ENCODE measurements around the gene TJP1. TPM values are rescaled to one million over a fixed set of nuclear protein-coding genes. Genes with fewer than 3 reads are reported as not detected.

The TJP1 gene
- total RNA-seq, 1 donor: 95.3 TPM

- no peak for TF ChIP-seq CTCF (IDR thresholded peaks at IDR 0.05; ENCODE audit: insufficient read depth, low read length)
- no peak for DNase-seq (ENCODE audit: low read depth)
- H3K4me3 ChIP-seq (ENCODE audit: low read depth, low read length): no peak overlapping the region
These were observed 20.0 kb upstream of the TJP1 start for GRCh38 chr15:29842290-29842689.

GRCh38 chr15:29840926-29841325 lies 18.7 kb upstream of the TJP1 start:
- no peak for TF ChIP-seq CTCF (IDR thresholded peaks at IDR 0.05; ENCODE audit: insufficient read depth, low read length)
- no peak overlapping the region for H3K4me3 ChIP-seq (ENCODE audit: low read depth, low read length)
- DNase-seq (ENCODE audit: low read depth): peak; percentile 32

GRCh38 chr15:29840054-29840453 lies 17.8 kb upstream of the TJP1 start:
- TF ChIP-seq CTCF (IDR thresholded peaks at IDR 0.05; ENCODE audit: insufficient read depth, low read length): no peak
- no peak overlapping the region for H3K4me3 ChIP-seq (ENCODE audit: low read depth, low read length)
- DNase-seq (ENCODE audit: low read depth): no peak

- no peak for TF ChIP-seq CTCF (IDR thresholded peaks at IDR 0.05; ENCODE audit: insufficient read depth, low read length)
- H3K4me3 ChIP-seq (ENCODE audit: low read depth, low read length): no peak overlapping the region
- DNase-seq (ENCODE audit: low read depth): no peak
These were observed 16.2 kb upstream of the TJP1 start for GRCh38 chr15:29838352-29839010.

GRCh38 chr15:29835301-29835700 lies 13.0 kb upstream of the TJP1 start:
- no peak overlapping the region for H3K4me3 ChIP-seq (ENCODE audit: low read depth, low read length)
- TF ChIP-seq CTCF (IDR thresholded peaks at IDR 0.05; ENCODE audit: insufficient read depth, low read length): no peak
- DNase-seq (ENCODE audit: low read depth): peak; percentile 83

- no peak overlapping the region for H3K4me3 ChIP-seq (ENCODE audit: low read depth, low read length)
- TF ChIP-seq CTCF (IDR thresholded peaks at IDR 0.05; ENCODE audit: insufficient read depth, low read length): no peak
- no peak for DNase-seq (ENCODE audit: low read depth)
These were observed 10.4 kb upstream of the TJP1 start for GRCh38 chr15:29832709-29833108.

Data from fibroblast of the aortic adventitia (primary cell).